Heart left ventricle (tissue), 13 donors: ENCODE results near the gene CENPP.

ENCODE experiments used
- POLR2A ChIP-seq, 2 donors: fragments of 450-650 bp; IDR thresholded peaks; one replicate each; pipeline ENCODE4 v1.6.1; 2017; ENCODE audit warnings: antibody characterized with exemption in 2 of 2, mild to moderate bottlenecking in 2 of 2, moderate library complexity in 2 of 2
- TF ChIP-seq, protein P1 (sequence below), 12 donors: fragments of 200-600 bp; sonication (generic) in 4 of 12; IDR thresholded peaks; one replicate each; pipeline versions ENCODE4 v1.5.0 to v1.8.0; 2018 to 2022; ENCODE audit warnings: antibody characterized with exemption in 12 of 12, mild to moderate bottlenecking in 5 of 12
- donor health status: ischemic (EF 13 %, LVEDD 7.1; RV severe dilation, severe dysfunction).
- donor health status: DM: no; HTN: yes; CAD: no.
- donor health status: DM: no; HTN: no; CAD: no.
- donor health status: ischemic (EF 25% LVEDD 6.9; RV normal size, moderate dysfunction).
- donor health status: ischemic (EF 25% LVEDD 5.7; RV mildly dilated, moderate dysfunction).
- donor health status: ischemic (EF 35%, LVEDD 5.7; RV mildly dilated, moderate dysfunction).
- donor health status: nonischemic (EF 11% LVEDD 7.7; RV severe dilation, severe dysfunction).
- donor health status: DM: yes; HTN: yes; CAD: no.
- donor health status: PGD.
- donor health status: ischemic (EF 29% LVEDD 5.4; RV normal size, mild dysfunction).
- donor health status: nonischemic (EF 23%, LVEDD 6.1; RV moderate dilation, normal function).

DNA sequence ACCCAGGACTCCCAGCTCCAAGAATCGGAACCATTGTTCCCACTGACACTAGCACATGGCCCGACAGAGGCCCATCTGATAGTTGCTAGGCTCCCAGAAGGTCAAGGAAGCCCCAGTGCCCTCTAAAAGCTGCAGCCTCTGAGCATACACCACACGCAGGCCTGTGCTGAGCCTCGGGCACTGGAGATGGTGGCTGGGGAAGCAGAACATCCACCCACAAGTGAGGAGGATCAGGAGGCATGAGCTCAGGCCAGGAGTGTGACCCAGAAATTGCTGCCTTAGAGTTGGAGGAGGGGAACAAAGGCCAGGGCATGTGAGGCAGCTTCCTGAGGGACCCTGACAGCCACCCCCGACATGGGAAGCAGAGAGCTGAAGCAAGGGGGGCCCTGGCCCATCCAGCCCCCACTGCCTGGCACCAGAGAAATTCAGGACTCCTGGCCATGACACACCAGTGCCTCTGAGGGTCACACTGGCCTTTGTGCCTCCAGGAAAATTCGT is 322.8 kb downstream of the CENPP start:
- TF ChIP-seq, protein P1, sequence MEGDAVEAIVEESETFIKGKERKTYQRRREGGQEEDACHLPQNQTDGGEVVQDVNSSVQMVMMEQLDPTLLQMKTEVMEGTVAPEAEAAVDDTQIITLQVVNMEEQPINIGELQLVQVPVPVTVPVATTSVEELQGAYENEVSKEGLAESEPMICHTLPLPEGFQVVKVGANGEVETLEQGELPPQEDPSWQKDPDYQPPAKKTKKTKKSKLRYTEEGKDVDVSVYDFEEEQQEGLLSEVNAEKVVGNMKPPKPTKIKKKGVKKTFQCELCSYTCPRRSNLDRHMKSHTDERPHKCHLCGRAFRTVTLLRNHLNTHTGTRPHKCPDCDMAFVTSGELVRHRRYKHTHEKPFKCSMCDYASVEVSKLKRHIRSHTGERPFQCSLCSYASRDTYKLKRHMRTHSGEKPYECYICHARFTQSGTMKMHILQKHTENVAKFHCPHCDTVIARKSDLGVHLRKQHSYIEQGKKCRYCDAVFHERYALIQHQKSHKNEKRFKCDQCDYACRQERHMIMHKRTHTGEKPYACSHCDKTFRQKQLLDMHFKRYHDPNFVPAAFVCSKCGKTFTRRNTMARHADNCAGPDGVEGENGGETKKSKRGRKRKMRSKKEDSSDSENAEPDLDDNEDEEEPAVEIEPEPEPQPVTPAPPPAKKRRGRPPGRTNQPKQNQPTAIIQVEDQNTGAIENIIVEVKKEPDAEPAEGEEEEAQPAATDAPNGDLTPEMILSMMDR (IDR thresholded peaks at IDR 0.05): no peak
- no peak for TF ChIP-seq POLR2A (IDR thresholded peaks at IDR 0.05)
